A172 (cell line): ENCODE results near the gene TXNRD2. TPM values are rescaled to one million over a fixed set of nuclear protein-coding genes. Genes with fewer than 3 reads are reported as not detected.

ENCODE experiments used
- total RNA-seq: library from RNA; depleted of rRNA; stranded (reverse); fragments of >200 nt; shearing (Covaris generic); gene quantifications from 2 replicates; pipeline ENCODE4 v1.2.3, GENCODE V29; 2014; rRNA removed

Gene TXNRD2
- total RNA-seq, 1 experiment from 2014 or later = 112 TPM

Other genes with a start within 250 kb of the TXNRD2 start
- gene SEPTIN5, start 227.3 kb downstream of the TXNRD2 start, total RNA-seq = 18.7 and 40.3 TPM in 2 replicates
- 8.5 and 10.5 TPM in 2 replicates for gene GP1BB, start 218.3 kb downstream of the TXNRD2 start, total RNA-seq
- gene TBX1, start 181.0 kb downstream of the TXNRD2 start, total RNA-seq = 3.7 and 7.4 TPM in 2 replicates
- gene GNB1L, start 86.9 kb downstream of the TXNRD2 start, total RNA-seq = 8.9 and 9.6 TPM in 2 replicates
- gene RTL10, start 86.9 kb downstream of the TXNRD2 start, total RNA-seq = 8.5 and 11.7 TPM in 2 replicates
- gene COMT, start within 50 bp of the TXNRD2 start, total RNA-seq = 91.9 and 130 TPM in 2 replicates
- gene ARVCF, start 75.0 kb upstream of the TXNRD2 start, total RNA-seq = 9.3 and 22.7 TPM in 2 replicates
- gene TANGO2, start 79.3 kb upstream of the TXNRD2 start, total RNA-seq = 29.6 and 36.3 TPM in 2 replicates
- 16.2 and 20.1 TPM in 2 replicates for gene DGCR8, start 138.4 kb upstream of the TXNRD2 start, total RNA-seq
- gene RANBP1, start 174.3 kb upstream of the TXNRD2 start, total RNA-seq = 430 and 525 TPM in 2 replicates
- 30.8 and 31.1 TPM in 2 replicates for gene TRMT2A, start 175.4 kb upstream of the TXNRD2 start, total RNA-seq
- gene ZDHHC8, start 190.0 kb upstream of the TXNRD2 start, total RNA-seq = 4.3 and 8.6 TPM in 2 replicates
- gene CCDC188, start 209.2 kb upstream of the TXNRD2 start, total RNA-seq = not detected in 2 replicates